GM18951 (cell line): ENCODE results near the gene C12orf60.

Experiments
- POLR2A ChIP-seq: IDR thresholded peaks from 4 replicates; pipeline ENCODE4 v1.6.1; 2011; ENCODE audit warnings: mild to moderate bottlenecking; ENCODE audit not compliant: insufficient read length, insufficient read depth; ENCODE audit errors: extremely low read depth
- in situ Hi-C: fragments of 300-500 bp; cut with MboI; formaldehyde crosslinking; loops from one replicate; pipeline ENCODE4 v1.12.0; 2022; ENCODE audit warnings: low sequenced_read_pairs, mixed read lengths, inconsistent platforms; ENCODE audit not compliant: unreplicated experiment

The C12orf60 gene

DNA sequence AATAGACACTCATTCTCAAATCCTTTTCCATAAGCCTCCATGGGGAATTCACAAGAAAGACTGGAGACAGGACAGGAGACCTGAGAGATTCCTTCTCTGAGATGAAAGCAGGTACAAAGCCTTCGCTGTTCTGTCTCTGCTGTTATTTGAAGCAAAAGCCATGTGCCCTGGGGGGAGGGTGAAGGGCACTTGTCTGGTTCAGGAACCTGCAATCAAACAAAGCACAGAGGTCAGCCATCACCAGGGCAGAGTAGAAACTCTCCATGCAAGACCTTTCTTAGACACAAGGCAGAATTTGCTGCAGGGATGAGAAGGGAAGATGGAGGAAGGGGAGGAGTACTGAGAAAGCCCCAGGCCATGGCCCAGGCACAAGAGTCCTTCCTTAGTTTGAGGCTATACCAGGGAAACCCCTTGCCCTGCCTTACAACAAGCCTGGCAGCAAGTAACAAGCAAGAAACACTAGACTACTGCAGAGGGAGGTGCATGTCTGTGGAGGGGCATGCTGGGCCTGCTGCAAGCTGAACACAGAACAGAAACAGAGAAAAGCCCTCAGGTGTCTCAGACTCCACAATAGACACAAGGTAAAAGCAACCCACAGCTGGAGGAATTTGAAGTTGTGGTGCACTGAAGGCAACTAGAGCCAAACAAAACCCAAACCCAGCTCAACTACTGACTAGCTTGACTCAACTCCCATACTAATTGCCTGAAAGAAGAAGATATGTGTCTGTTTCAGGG, 47.6 kb downstream of the C12orf60 start:
- in situ Hi-C loops: no loop called here
- no peak for TF ChIP-seq POLR2A

DNA sequence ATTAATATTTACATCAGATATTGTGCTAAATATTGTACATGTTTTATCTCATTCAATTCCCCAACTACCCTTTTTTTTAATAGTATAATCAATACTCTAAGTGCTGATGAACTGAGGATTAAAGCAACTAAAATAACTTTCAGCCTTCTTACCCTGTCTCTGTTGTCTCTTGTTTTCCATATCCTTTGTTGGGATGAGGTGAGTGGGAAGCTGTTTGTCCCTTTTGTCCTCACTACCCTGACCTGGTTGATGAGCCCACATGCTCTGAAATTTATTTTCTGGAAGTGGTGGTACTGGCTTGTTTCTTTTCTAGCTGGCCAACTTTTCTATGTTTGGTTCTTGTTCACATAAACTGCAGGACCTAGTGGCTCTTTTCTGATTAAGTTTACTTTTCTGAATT, 49.4 kb downstream of the C12orf60 start:
- TF ChIP-seq POLR2A: no peak
- in situ Hi-C loops: no loop called here

DNA sequence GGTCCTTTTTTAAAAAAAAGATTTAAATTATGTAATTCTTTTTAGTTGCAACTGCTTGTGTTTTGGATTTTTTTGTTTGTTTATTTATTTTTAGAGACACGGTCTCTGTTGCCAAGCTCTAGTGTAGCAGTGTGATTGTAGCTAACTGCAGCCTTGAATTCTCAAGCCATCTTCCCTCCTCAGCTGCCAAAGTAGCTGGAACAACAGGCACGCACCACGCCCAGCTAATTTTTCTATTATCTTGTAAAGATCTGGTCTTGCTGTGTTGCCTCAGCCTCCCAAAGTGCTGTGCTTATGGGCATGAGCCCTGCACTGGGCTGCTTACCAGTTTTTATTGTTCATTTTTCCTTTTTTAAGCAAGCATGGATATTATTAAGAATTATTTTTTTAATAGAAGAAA, 50.5 kb downstream of the C12orf60 start:
- in situ Hi-C loops: no loop called here

DNA sequence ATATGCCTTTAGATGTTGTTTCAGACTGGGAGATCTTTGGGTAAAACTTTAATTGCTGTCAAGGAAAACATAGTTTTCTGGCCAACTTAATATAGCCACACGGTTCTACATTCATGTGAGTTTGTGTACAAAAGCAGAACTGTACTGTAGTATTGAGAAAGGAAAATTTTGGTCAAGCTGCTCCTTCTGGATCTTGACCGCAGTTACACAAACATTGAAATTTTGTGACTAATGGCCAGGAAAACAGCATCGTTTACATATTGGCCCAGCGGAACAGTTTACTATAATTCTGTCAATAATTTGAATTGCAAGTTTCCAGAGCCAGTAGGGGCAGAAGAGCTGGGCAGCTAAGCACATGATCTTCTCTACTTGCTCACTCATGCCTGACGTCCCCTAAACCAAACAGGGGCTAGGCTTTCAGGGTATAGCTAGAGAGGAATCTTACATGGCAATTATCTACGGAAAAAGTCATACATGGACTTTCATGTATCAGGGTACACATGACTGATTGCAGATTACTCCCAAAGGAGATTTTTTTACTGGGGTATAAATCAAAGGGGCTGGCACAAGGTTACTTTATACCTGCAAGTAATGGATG, 51.2 kb downstream of the C12orf60 start:
- TF ChIP-seq POLR2A: no peak
- in situ Hi-C loops: no loop called here

More for the DNA sequence above, 50.5 kb downstream of the C12orf60 start:
- no peak for TF ChIP-seq POLR2A

DNA sequence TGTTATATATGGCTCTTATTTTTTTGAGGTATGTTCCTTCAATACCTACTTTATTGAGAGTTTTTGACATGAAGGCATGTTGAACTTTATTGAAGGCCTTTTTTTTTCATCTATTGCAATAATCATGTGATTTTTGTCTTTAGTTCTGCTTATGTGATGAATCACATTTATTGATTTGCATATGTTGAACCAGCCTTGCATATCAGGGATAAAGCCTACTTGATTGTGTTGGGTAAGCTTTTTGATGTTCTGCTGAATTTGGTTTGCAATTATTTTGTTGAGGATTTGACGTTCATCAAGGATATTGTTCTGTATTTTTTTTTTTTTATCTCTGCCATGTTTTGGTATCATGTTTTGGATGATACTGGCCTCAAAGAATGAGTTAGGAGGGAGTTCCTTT, 55.0 kb downstream of the C12orf60 start:
- no peak for TF ChIP-seq POLR2A
- in situ Hi-C loops: no loop called here

DNA sequence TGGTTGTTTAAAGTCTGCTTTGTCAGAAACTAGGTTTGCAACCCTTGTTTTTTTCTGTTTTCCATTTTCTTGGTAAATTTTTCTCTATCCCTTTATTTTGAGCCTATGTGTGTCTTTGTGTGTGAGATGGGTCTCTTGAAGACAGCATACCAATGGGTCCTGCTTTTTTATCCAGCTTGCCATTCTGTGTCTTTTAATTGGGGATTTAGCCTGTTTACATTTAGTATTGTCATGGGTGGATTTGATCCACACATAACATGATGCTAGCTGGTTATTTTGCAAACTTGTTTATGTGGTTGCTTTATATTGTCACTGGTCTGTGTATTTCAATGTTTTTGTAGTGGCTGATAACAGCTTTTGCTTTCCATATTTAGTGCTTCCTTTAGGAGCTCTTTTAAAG, 57.0 kb downstream of the C12orf60 start:
- no peak for TF ChIP-seq POLR2A
- in situ Hi-C loops: no loop called here

DNA sequence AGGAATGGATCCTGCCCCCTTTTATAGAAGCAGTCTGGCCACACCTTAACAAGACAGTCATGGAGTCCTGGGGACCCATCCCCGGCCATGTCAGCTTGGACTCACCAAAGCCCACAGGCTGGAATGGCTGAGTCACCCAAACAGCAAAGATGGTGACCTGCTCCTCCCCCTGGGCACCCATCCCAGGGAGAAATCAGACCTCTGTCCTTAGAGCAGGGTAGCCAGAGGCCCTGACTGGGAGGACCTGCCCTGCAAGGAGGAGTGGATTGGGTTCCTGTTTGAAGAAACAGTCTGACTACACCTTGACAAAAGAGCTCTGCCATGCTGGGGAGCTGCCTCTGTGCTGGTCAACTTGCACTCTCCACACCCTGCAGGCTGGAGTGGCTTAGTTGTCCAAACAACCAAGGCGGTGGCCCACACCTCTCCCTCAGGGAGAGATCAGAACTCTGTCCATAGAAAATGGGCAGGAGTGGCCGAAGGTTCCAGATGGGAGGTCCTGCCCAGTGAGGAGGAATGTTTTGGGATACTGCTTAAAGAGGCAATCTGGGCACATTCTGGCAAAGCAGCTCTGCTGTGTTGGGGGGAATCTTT, 65.5 kb downstream of the C12orf60 start:
- TF ChIP-seq POLR2A: no peak
- in situ Hi-C loops: no loop called here

DNA sequence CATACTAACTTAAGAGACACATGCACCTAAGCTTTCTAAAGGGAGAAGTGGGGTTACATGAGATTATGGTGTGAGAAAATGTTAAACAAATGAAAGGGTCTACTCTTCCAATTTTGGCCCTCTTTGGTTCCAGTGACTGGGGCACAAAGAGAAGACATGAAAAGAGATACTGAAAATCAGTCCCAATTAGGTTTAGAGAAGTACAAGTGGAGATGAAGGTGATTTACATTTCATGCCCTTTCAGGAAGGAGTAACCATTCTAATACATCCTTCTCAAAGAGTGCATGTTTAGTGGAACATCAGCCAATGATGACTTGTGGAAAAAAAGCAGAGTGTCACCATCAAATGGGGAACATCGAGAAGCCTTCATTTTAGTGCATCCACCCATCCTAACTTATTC, 67.8 kb downstream of the C12orf60 start:
- in situ Hi-C loops: no loop called here
- no peak for TF ChIP-seq POLR2A

DNA sequence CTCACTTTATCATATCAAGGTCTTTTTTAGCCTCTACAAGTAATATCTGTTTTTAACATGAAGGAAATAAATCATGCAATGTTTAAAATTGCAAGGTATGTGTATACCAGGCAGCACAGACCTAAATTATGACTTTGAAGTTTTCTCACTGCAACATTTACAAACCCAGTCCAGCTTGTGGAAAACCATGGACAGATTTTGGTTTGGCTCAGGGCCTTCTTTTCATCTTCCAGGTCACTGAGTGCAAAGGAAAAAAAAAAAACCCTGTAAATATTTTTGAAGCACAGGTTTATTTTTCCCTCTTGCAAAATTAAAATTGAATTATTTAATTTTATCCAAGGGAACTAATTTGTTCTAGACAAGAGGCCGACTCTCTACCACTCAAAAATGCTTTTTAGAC, 68.4 kb downstream of the C12orf60 start:
- TF ChIP-seq POLR2A: no peak

DNA sequence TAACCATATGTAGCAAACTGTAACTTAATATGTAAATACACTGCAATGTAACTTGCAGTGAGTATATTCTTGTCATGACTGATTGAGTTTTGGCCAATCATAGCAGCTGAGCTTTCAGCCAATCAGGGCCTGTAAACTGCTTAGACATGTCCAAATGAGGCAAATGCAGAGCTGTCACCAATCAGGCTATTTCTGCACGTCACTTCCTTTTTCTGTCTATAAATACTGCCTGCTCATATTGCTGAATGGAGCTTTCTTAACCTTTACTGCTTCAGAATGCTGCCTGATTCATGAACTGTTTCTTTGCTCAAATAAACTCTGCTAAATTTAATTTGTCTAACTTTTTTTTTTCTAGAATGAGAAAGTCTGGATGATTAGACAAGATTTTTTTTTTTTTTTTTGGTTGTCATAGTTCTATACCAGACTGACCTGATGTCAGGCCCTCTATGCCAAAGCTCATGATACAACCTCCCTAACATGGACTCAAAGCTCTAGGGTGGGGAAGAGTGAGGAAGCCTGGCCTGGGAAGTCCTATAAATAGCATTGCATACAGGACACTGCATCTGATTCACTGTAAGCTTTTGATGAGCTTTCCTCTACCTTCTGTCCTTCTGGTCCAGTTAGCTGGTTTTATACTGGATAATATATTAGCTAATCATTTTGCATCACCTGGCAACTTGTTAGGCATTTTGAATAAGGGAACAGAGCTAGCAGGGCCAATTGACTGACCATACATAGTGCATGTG, 70.1 kb downstream of the C12orf60 start:
- in situ Hi-C loops: no loop called here

More for the DNA sequence above, 68.4 kb downstream of the C12orf60 start:
- in situ Hi-C loops: no loop called here

More for the DNA sequence above, 70.1 kb downstream of the C12orf60 start:
- no peak for TF ChIP-seq POLR2A
